Fibroblast of the aortic adventitia (primary cell): ENCODE measurements around the gene PRDM16. TPM values are rescaled to one million over a fixed set of nuclear protein-coding genes. Genes with fewer than 3 reads are reported as not detected.

Experiments
- DNase-seq: peaks from one replicate; pipeline ENCODE4 v3.0.0-alpha.2; 2010; ENCODE audit warnings: low read depth
- H3K4me3 ChIP-seq: 2 replicates; pipeline ENCODE4 v1.5.1; 2011; ENCODE audit warnings: low read depth, mild to moderate bottlenecking, control low read depth, low read length, moderate library complexity
- total RNA-seq: library from RNA; depleted of rRNA; stranded (reverse); fragments of >200 nt; gene quantifications from 2 replicates; pipeline ENCODE4 v1.2.3, GENCODE V29; 2012; ENCODE audit warnings: low replicate concordance
- TF ChIP-seq, protein P1 (sequence below): IDR thresholded peaks from 2 replicates; pipeline ENCODE4 v1.5.1; 2011; ENCODE audit warnings: mild to moderate bottlenecking, low read length, control low read depth, inconsistent platforms; ENCODE audit not compliant: insufficient read depth

Gene PRDM16
- total RNA-seq, 1 donor, result 11.3 TPM

DNA sequence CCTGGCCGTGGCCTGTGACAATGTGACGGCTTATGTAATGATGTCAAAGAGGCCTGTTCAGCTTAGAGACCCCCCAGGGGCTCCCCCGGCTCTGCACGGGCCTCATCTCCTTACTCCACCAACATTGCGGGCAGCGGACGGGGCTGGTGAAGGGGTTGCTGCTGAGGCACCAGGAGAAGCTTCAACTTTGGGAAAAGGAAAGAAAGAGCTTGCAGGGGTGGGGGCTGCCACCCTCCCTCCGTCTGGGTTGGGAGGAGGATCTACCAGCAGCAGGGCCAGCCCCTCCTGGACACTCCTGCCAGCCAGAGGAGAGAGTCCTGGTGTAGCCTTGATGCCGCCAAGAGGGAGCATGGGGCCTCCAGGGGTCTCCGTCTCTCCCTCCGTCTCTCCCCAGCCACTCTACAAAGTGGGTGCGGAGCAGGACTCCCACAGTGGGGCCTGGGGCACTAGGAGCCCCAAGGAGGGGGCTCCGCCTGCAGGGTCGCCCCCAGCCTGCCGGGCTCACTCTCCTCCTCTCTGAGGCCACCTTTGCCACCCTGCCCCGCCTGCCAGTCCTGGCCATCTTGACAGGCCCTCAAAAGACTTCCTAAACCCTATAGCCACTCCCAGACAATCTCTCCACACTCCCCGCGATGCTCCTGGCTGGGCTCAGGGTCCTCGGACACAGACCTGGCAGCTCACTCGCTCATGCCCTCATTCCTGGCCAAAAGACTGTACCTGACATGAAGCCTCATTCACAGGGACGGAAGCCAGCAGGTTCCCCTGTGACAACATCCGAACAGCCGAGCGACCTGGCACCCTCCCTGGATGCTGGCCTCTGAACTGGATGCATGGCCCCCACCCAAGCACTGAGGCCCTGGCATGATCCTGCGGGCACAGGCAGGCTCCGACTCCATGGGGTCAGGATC, 255.0 kb downstream of the PRDM16 start:
- DNase-seq, result no peak
- TF ChIP-seq, protein P1, sequence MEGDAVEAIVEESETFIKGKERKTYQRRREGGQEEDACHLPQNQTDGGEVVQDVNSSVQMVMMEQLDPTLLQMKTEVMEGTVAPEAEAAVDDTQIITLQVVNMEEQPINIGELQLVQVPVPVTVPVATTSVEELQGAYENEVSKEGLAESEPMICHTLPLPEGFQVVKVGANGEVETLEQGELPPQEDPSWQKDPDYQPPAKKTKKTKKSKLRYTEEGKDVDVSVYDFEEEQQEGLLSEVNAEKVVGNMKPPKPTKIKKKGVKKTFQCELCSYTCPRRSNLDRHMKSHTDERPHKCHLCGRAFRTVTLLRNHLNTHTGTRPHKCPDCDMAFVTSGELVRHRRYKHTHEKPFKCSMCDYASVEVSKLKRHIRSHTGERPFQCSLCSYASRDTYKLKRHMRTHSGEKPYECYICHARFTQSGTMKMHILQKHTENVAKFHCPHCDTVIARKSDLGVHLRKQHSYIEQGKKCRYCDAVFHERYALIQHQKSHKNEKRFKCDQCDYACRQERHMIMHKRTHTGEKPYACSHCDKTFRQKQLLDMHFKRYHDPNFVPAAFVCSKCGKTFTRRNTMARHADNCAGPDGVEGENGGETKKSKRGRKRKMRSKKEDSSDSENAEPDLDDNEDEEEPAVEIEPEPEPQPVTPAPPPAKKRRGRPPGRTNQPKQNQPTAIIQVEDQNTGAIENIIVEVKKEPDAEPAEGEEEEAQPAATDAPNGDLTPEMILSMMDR, result no peak
- H3K4me3 ChIP-seq, result no peak overlapping the region

DNA sequence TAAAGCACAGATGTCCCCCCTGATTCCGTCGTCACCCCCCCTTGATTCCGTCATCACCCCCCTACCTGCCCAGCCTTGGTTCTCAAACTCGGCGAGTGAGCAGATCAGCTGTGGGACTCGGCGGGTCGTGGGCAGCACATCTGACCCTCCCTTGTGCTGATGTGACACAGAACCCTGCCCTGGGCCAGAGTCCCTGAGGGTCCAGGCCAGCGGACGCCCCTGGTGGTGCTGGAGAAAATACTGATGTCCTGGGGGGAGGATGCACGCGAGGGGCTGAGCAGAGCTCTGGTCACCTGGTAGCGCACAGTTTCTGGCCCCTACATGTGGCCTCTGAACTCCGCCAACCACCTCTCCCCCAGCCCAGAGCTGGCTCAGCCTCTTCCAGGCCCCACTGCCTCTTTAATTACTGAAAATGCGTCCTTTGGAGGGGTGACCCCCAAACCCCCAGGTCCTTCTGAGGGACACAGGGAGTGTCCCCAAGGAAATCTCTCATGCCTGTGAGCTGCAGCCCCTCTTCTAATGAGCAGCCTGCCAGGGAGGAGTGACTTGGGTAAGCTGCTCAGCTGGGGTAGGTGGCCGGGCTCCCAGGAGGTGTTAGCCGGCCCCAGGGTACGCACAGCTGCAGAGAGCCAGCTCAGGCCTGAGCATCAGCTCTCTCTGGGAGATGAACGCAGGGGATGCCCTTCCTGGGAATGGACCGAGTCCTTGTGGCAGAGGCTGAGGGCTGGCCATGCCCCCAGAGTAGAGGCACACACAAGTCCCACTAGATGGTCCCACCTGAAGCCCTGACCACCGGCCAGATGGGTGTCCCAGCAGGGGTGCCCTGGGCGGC, 255.9 kb downstream of the PRDM16 start:
- H3K4me3 ChIP-seq, result no peak overlapping the region
- no peak for DNase-seq
- TF ChIP-seq, protein P1, result no peak

DNA sequence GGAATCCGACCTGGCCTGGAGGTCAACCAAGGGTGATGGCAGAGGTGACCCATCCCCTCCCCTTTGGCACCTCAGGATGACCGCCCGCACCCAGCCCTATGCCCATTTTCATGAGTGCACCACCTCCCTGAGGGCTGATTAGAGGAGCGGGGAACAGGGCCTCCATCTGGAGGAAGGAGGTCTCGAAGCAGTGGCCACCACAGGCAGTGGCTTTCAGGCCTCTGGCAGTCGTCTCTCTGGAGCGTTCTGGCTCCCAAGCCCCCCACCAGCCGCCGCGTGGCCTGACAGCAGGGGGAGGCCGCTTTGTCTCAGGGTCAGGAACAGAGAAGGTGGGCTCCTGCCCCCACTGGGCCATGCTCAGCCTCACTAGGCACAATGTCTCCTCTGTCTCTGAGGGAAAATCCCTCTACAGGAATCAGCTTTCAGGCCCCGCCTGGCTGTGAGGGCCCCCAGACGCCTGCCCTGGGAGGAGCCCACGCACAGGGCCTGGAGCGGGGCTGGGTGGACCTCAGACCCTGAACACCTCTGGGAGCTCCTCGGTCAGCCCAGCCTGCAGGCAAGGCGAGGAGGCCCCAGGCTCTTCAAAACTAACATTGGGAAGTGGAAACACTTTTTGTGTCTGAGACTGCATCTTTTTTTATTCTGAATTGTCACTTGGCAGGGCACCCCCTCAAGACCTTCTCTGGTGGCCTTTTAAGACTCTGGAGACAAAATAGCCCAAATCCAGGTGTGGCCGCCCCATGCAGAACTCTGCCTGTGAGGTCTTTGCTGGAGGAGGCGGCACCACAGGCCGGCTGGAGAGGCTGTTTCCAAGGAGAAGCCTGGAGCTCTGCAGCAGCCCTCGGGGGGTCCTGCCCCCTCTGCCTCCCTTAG, 257.7 kb downstream of the PRDM16 start:
- TF ChIP-seq, protein P1, result no peak
- no peak for DNase-seq
- H3K4me3 ChIP-seq, result no peak overlapping the region

DNA sequence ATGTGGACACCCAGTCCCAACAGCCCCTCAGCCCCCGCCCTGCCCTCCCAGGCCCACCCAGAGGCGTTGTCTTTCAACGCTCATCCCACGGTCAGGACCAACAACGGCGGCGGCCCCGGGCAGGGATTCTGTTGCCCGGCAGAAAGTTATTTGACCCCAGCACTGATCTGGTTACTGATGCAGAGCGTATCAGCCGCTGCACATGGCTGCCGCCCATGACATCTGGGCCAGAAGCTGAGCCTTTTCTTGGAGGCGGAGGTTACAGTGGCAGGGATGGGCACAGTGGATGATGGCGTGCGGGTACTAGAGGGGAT, 258.3 kb downstream of the PRDM16 start:
- TF ChIP-seq, protein P1, result no peak
- no peak for DNase-seq
- H3K4me3 ChIP-seq, result no peak overlapping the region

DNA sequence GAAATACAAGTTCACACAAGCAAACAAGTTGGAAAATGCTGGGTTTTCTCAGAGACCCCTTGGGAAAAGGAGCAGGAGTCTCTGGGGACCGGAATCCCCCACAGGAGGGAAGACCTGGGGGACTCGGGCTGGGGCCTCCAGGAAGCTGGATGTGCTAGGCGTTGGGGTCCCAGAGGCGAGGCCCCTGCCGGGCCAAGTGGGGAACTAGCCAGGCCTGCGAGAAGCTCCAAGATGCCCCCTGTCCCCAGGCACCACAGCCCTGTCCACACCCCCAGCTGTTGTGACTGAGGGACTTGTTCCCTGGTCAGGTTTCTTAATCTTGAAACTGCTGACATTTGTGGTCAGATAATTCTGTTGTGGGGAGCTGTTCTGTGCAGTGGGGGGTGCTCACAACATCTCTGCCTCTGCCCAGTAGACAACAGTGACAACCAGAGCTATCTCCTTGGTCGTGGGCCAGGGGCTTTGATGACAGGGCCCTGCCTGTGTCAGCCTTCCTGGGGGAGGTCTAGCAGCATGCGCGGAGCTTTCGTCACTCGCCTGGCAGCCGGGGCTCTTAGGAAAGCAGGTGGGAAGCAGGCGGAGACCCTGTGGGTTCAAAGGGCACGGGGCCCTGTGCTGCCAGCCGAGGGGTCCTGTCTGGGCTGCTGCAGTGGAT, 259.1 kb downstream of the PRDM16 start:
- H3K4me3 ChIP-seq, result no peak overlapping the region
- TF ChIP-seq, protein P1, result no peak
- DNase-seq, result no peak

DNA sequence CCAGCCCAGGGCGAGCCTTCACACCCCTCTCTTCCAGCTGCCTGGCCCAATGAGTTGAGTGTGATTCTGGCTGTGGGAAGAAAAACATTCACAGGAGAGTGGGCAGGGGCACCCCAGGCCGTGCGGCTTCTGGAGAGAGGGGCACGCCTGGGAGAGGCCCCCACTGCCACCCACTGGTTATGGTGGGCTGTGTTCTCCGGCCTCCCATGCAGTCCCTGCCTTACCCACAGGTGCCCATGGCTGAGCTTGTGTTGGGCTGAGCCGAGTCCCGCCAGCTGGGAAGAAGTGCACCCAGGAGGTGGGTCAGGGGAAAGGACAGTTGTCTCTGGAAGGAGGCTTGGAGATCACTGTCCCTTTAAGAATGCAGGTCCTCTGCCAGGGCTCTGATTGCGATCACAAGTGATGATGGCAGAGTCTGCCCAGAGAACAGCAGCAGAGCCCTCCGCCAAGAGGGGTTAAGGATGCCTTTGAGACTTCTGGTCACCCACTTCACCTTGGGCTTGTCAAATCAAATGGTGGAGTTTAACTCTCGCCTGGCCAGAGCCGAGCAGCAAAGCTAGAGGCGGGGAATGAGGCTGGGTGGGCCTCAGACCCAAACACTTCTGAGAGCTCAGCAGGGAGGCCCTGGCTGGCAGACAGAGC, 260.8 kb downstream of the PRDM16 start:
- H3K4me3 ChIP-seq, result no peak overlapping the region
- TF ChIP-seq, protein P1, result no peak
- DNase-seq, result no peak
